AG09309 (cell line): ENCODE measurements around the gene AGPAT3.

ENCODE experiments used
- DNase-seq: peaks from one replicate; pipeline ENCODE4 v3.0.0-alpha.2; 2010; ENCODE audit warnings: low read depth
- H3K4me3 ChIP-seq: 2 replicates; pipeline ENCODE4 v1.5.1; 2011; ENCODE audit warnings: mild to moderate bottlenecking, low read depth, low read length, moderate library complexity; ENCODE audit not compliant: control insufficient read depth
- TF ChIP-seq, protein P1 (sequence below): IDR thresholded peaks from 2 replicates; pipeline ENCODE4 v1.5.1; 2011; ENCODE audit warnings: mild to moderate bottlenecking, low read depth, low read length, inconsistent platforms; ENCODE audit not compliant: insufficient read depth, control insufficient read depth; ENCODE audit errors: missing control alignments

The AGPAT3 gene

GRCh38 chr21:43899307-43900077 lies 34.5 kb downstream of the AGPAT3 start:
- TF ChIP-seq, protein P1, sequence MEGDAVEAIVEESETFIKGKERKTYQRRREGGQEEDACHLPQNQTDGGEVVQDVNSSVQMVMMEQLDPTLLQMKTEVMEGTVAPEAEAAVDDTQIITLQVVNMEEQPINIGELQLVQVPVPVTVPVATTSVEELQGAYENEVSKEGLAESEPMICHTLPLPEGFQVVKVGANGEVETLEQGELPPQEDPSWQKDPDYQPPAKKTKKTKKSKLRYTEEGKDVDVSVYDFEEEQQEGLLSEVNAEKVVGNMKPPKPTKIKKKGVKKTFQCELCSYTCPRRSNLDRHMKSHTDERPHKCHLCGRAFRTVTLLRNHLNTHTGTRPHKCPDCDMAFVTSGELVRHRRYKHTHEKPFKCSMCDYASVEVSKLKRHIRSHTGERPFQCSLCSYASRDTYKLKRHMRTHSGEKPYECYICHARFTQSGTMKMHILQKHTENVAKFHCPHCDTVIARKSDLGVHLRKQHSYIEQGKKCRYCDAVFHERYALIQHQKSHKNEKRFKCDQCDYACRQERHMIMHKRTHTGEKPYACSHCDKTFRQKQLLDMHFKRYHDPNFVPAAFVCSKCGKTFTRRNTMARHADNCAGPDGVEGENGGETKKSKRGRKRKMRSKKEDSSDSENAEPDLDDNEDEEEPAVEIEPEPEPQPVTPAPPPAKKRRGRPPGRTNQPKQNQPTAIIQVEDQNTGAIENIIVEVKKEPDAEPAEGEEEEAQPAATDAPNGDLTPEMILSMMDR, result no peak
- no peak for DNase-seq
- H3K4me3 ChIP-seq, result no peak overlapping the region

- no peak overlapping the region for H3K4me3 ChIP-seq
- DNase-seq, result no peak
- TF ChIP-seq, protein P1, result no peak
Observed at GRCh38 chr21:43900078-43900385, 35.0 kb downstream of the AGPAT3 start.

DNA sequence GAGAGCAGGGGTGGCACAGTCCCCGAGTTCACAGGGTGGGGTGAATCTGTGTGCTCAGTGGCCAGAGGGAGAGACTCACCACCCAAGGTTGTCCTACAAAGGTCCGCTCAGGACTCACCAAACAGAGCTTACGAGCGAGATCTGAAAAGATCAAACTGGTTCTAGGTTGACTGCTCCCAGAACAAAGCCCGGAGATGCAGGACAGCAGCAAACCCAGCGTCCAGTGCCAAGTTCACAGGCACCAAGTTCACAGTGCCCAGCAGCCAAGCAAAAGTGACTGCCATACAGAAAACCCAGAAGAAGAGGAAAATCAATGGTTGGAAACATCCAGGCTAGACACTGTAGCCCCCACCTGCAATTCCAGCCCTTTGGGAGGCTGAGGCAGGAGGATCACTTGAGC lies 35.7 kb downstream of the AGPAT3 start:
- TF ChIP-seq, protein P1, result no peak
- no peak overlapping the region for H3K4me3 ChIP-seq

GRCh38 chr21:43902441-43902840 lies 37.4 kb downstream of the AGPAT3 start:
- no peak overlapping the region for H3K4me3 ChIP-seq
- TF ChIP-seq, protein P1, result no peak
- DNase-seq, result no peak

More for the DNA sequence above, 35.7 kb downstream of the AGPAT3 start:
- no peak for DNase-seq

DNA sequence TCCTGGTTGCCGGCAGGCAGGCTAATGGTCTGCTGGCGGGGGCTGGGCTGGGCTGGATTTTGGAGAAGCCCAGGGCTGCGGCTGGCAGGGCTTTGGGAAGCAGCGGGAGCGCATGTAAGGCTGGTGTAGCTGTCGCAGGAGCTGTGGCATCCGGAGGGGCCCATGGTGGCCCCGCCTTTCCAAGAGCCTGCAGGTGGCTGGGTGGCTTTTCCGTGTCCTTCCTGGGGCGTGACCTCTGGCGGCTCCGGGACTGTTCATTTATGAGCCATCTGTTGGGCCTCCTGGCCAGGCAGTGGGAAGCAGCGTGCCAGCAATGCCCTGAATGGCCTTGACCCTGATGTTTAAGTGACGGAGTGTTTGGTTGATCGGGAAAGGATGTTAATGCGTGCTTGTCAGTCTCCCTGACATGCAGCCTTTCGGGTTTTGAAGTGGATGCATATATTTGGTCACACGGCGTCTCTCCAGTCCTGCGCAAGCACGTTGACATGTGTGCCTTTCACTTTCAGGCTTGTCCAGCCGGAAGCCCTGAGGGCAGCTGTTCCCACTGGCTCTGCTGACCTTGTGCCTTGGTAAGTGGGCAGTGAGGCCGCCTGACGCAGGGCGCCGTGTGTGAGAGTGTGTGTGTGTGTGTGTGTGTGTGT lies 38.5 kb downstream of the AGPAT3 start:
- no peak overlapping the region for H3K4me3 ChIP-seq
- DNase-seq, result no peak
- TF ChIP-seq, protein P1, result no peak

DNA sequence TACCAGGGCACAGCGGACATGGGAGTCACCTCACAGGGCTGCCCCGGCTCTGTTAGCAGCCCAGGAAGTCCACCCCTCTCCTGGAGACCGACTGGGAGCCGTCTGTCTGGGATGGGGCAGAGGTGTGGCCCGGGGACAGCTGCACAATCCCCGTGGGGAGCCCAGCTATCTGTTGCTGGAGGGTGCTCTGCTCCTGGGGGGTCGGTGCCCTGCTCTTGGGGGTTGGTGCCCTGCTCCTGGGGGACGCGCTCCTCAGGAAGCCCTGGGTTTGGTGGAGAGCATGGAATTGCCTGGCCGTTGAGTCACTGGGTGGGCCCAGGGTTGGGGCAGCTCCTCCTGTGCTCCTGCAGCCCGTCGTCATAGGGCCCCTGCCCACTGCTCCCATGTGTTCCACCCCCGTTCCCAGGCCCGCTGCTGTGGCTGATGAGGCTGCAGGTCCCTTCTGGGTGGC lies 39.3 kb downstream of the AGPAT3 start:
- DNase-seq, result no peak
- TF ChIP-seq, protein P1, result no peak
- no peak overlapping the region for H3K4me3 ChIP-seq
